Ureter (tissue), 1 donor: Measurements from ENCODE around the gene COL15A1. TPM values are rescaled to one million over a fixed set of nuclear protein-coding genes. Genes with fewer than 3 reads are reported as not detected.

Experiments used
- DNase-seq: peaks from one replicate; pipeline ENCODE4 v3.0.0-alpha.2; 2020; ENCODE audit warnings: low spot score
- total RNA-seq: library from RNA; stranded (reverse); gene quantifications from one replicate; pipeline ENCODE4 v1.2.4, GENCODE V29; 2023
- donor health status: DM: yes; HTN: yes; CAD: no.

Gene COL15A1
- total RNA-seq, 1 donor from 2014 or later: 63.2 TPM

GRCh38 chr9:99015448-99015847 is 71.7 kb downstream of the COL15A1 start:
- no peak for DNase-seq

DNA sequence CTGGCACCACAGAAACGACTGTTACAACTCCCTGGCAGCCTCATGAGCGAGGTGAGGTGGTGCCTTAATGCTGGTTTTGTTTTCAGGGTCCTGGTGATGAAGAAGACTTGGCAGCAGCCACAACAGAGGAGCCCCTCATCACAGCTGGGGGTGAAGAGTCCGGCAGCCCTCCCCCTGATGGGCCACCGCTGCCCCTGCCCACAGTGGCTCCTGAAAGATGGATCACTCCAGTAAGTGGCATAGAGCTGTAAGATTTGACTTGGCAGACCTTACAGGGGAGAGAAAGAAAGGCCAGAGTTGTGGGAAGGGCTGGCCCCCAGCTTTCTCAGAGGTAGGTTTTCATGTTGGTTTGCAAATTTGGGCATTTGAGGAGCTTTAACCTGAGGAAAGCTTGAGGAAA is 72.2 kb downstream of the COL15A1 start:
- no peak for DNase-seq

GRCh38 chr9:99016681-99017387 is 73.1 kb downstream of the COL15A1 start:
- DNase-seq: no peak

DNA sequence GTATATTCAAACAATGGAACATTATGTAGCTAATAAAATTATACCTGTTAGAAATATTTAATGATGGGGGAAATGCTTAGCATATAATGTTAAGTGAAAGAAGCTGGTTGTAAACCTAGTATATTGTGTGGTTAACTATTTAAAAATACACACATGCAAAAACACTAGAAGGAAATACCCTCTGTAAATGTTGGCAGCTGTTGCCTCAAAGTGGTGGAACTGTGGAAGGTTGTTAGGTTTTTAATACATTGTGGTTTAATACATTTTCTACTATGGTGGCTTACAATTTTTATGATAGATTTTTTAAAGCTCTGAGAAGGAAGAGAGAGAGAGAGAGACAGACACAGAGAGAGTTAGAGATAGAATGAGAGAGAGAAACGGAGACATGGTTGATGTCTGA is 74.9 kb downstream of the COL15A1 start:
- DNase-seq: no peak

DNA sequence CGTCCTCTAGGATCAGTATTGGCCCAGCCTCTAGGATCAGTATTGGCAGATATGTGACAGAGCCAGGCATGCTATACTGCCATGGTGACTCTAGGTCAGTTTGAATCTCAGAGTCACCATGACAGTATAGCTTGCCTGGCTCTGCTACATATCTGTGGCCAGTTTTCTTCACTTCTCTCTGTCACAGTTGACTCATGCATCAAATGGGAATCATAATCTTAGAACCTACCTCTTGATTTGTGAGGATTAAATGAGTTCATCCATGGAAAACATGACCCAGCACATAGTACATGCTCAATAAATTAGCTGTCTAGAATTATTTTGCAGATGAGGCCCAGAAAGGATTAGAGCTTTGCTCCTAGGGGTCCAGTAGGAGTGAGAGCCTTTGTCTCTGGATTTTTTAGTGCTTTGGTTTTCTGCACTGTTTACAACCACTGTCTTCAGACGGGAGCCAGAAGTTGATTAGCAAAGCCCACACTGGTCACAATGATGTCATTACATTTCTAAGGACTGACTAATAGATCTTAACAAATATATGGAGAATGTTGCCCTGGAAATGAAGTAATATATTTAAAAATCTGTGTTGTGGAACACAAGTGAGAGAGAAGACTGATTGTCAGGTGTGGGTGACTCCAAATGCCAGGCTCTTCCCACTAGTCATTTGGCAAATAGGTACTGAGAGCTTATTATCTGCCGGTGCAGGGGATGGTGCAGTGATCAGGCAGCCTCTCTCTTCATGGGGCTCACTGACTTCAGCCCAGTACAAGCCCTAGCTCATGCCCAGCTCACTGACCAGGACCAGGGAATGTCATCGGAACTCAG is 76.0 kb downstream of the COL15A1 start:
- peak; percentile 33 for DNase-seq

- peak; percentile 33 for DNase-seq
Observed at GRCh38 chr9:99020786-99021436, 77.2 kb downstream of the COL15A1 start.

DNA sequence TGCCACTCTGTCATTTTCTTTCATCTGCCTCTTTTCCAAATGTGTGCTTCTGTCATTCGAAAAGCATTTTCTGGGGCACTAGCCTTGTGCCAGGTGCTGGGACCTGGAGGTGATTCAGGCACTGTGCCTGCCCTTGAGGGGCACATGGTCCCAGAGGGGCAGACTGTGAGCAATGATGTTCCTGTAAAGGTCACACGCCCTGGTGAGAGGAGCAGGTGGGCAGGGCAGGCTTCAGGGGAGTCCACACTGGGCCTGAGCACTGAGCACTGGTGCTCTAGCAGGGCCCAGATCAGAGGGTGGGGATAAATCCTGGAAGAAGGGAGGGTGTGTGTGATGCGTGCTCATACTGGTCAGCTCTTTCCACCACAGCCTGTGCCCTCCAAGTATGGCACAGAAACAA is 77.8 kb downstream of the COL15A1 start:
- DNase-seq: peak; percentile 17

DNA sequence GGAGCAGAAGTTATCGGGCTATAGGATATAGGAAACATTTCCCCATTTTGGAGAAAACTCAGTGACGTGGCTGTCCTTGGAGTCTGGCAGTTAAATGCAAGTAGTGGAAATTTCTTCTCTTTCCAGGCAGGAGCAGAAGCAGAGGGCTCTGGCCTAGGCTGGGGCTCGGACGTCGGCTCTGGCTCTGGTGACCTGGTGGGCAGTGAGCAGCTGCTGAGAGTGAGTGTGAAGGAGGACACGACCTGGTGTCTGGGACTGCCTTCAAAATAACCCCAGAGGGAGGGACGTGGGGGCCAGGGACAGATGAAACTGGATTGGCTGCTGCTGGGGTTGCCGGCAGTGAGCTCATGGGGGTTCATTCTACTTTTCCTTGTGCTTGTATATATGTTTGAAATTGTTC is 79.5 kb downstream of the COL15A1 start:
- DNase-seq: peak; percentile 33

- DNase-seq: peak; percentile 44
Observed at GRCh38 chr9:99023831-99024230, 80.1 kb downstream of the COL15A1 start.

DNA sequence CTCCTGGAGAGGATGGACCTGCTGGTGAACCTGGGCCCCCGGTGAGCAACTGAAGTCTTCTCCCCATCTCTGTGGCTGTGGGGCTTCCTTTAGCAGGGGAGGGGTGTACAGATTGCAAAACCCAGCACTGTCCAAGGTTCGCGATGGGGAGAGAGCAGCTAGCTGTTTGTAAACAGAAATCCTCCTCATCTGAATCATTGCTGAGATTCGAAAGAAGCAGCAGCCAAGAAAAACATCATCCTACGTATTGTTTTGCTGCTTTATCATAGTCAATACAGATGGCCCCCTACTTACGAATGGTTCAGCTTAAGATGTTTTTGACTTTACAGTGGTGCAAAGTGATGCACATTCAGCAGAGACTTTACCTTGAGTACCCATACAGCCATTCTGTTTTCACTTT is 81.3 kb downstream of the COL15A1 start:
- peak; percentile 14 for DNase-seq

DNA sequence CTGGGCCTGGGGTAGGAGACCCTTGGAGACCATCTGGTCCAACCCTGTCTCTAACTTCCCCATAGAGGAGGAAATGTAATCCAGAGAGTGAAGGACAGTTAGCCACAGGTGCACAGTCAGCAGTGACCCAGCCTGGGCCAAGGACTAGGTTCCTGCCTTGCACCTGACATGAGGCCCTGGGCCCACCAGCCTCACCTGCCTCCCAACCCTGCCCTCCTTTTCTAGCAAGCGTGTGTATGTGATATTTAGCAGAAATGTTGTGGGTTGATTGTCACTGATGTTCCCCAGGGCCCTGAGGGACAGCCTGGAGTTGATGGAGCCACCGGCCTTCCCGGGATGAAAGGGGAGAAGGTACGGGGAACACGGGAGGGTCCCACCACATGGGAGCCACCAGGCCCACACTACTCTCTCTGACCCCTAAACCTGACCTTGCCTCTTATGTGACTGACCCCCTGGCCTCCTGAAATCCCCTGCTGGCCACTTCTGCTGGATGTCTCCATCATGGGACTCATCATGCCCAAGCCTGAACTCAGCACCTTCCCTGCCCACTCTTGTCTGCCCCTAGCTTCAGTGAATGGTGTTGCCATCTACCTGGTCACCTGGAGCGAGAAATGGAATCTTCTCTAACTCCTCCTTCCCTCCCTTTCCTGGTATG is 82.0 kb downstream of the COL15A1 start:
- peak; percentile 34 for DNase-seq

DNA sequence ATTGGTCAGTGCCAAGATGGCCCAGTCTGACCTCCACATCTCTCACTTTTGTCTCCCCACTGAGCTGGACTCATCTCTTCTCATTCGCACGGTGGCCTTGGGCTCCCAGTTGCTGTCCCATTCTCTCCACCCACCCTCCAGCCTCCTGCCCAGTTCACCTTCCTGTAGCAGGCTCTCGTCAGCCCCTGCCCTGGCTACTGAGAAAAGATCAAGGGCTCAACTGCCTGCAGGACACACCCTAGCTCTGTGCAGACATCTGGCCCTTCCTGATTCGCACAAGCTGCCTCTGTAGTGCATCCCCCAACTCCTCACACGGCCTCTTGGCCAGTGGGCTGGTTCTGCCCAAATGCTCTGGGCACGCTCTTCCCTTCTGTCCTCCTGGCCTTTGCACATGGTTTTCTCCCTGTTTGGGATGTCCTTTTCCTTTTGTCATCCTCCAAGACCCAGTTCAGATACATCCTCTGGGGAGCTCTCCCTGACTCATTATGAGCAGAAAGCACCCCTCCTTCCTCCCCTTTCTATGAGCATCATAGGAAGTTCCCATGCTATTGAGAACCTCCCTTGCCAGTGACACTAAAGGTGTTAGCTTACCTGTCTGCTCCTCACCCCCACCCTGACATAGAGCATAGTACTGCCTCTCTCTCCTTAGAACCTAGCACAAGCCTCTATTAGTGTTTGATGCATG is 82.7 kb downstream of the COL15A1 start:
- peak; percentile 38 for DNase-seq

DNA sequence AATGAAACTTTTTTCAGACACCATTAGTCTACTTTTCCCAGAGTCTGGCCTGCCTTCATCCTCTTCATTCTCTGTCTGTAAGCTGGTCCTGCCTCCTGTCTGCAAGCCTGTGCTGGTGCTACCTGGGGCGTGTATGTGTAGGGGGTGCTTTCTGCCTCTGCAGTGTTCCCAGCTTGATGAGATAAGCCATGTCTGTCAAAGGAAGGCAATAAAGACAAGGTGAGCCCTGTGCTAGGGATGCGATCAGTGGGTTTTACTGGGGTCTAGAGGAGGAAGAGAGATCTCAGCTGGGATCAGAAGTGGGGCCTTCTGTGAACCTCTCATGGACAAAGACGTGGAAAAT is 83.2 kb downstream of the COL15A1 start:
- DNase-seq: peak; percentile 6

DNA sequence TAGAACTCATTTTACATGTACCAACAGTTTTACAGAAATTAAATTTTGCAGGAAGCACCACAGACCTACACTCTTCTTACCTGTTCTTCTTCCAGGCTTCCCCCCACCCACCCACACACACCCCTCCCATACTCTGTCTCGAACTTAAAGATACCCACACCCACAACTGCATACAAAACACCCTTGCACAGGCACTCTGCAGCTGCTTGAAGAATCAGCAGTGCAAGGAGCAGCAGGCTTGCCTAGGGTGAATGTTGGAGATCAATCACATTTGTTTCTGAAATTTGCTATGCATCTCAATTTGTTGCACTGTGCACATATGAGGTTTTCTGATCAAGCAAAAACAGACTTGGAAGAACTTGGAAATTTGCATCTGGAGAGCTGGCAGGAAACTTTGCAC is 83.7 kb downstream of the COL15A1 start:
- DNase-seq: peak; percentile 12

DNA sequence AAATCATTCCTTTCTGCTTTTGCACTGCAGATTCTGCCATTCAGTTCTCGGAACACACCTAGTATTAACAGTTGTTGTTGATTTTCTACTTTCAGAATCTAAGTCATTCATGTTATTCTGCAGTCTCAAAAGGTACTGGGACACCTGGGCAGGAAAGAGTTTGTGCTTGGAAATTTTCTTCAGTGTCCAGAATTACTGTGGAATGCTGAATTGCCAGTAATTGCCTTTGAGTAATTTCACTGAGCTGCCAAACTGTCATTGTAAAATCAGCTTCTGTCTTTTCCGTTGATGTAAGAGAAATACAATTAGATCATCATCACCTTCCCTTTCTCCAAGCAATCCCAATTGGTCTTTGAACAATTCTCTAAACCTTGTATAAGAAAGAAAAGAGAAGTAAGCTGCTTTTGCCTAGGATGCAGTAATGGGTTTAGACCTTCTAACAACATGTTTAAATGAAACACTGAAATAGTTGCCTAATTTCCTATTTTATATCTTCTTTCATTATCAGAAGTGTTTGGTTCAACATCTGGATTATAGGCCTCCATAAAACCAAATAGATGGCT is 85.5 kb downstream of the COL15A1 start:
- DNase-seq: peak; percentile 2

GRCh38 chr9:99030092-99030511 is 86.4 kb downstream of the COL15A1 start:
- DNase-seq: peak; percentile 14

DNA sequence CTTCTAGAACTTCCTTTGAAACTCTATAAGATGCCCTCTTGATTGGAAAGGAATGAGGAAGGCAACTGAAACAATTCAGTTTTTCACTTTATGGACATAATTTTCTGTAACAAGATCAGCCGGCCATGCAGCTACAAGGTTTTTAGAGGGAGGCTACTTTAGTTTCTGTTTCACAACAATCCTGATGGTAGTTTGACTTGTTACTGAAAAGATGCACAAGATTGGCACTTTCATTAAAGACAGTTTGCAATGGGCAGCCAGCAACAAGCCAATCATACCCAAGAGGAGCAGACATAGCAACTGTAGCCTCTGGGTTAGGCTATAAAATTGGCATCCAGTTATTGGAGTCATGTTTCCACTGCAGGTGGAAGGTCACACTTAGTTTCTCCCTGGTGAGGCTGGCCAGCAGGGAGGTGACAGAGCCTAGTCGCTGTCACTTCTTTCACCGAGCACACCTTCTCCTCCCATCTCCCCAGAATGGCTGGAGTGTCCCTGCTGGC is 87.0 kb downstream of the COL15A1 start:
- DNase-seq: peak; percentile 22

DNA sequence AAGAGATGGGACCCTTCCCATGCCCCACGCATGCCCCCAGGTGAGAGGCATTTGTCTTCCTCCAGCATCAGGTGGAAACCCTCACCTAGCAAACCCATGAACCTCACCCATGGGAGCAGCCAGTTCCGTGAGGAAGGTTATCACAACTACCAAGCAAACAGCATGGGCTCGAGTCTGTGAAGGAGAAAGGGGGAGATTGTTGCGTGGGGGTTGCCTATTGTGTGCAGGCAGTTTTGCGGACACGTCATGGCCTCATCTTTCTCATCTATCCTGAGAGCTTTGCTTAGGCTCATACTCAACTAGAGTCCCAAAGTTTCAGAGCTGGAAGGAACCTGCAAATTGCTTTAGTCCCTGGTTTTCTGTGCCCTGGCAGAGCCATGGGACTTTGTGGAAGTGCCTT is 87.6 kb downstream of the COL15A1 start:
- DNase-seq: peak; percentile 32

- peak; percentile 2 for DNase-seq
Observed at GRCh38 chr9:99031994-99032393, 88.3 kb downstream of the COL15A1 start.

- no peak for DNase-seq
Observed at GRCh38 chr9:99034149-99034548, 90.4 kb downstream of the COL15A1 start.

- DNase-seq: no peak
Observed at GRCh38 chr9:99035313-99035712, 91.6 kb downstream of the COL15A1 start.
